PC-3 (cell line): ENCODE data around the gene FAM162A. TPM values are rescaled to one million over a fixed set of nuclear protein-coding genes. Genes with fewer than 3 reads are reported as not detected.

Source experiments
- ATAC-seq: fragments of 200-7000 bp; cut with Tn5 transposase; 2 replicates; pipeline ENCODE4 v1.9.1; 2020; ENCODE audit warnings: mild to moderate bottlenecking, moderate library complexity
- BruUV-seq: library from RNA; stranded (reverse); fragments of 400-500 nt; replicated peaks from 2 replicates; lab custom pipeline; 2021; lab: Mats Ljungman, UMichigan
- CTCF ChIA-PET: fragments of 300-600 bp; sonication (Branson Sonifier 250); formaldehyde crosslinking; loops from one replicate; lab custom pipeline; 2022; ENCODE audit warnings: antibody characterized with exemption; lab: Charles Lee
- POLR2A ChIA-PET: fragments of 300-600 bp; sonication (Branson Sonifier 250); formaldehyde crosslinking; loops from one replicate; lab custom pipeline; 2022; ENCODE audit warnings: antibody characterized with exemption; ENCODE audit not compliant: unreplicated experiment; lab: Charles Lee
- DNase-seq: peaks from one replicate; pipeline ENCODE4 v3.0.0-alpha.2; 2015
- H2AFZ ChIP-seq: fragments of 300-600 bp; sonication (generic); 2 replicates; pipeline ENCODE4 v1.6.0; 2016; ENCODE audit warnings: antibody characterized with exemption, low read length
- H3F3A ChIP-seq: fragments of 300-600 bp; sonication (generic); one replicate; pipeline ENCODE4 v1.6.0; 2017; ENCODE audit warnings: antibody characterized with exemption, low read length, control low read depth, mild to moderate bottlenecking; ENCODE audit not compliant: unreplicated experiment
- H3K27ac ChIP-seq: fragments of 300-600 bp; sonication (generic); 2 replicates; pipeline ENCODE4 v1.5.1; 2016; ENCODE audit warnings: mild to moderate bottlenecking, low read length
- H3K27me3 ChIP-seq: fragments of 300-600 bp; sonication (generic); 2 replicates; pipeline ENCODE4 v1.6.1; 2016; ENCODE audit warnings: low read length, mixed read lengths
- H3K36me3 ChIP-seq: fragments of 300-600 bp; sonication (generic); 2 replicates; pipeline ENCODE4 v1.6.1; 2016; ENCODE audit warnings: low read depth, mixed run types, low read length, mixed read lengths
- H3K4me1 ChIP-seq: fragments of 300-600 bp; sonication (generic); 2 replicates; pipeline ENCODE4 v1.5.1; 2016; ENCODE audit warnings: low read length; ENCODE audit not compliant: insufficient read depth
- H3K4me2 ChIP-seq: fragments of 300-600 bp; sonication (generic); 2 replicates; pipeline ENCODE4 v1.6.0; 2016; ENCODE audit warnings: low read length
- H3K4me3 ChIP-seq: fragments of 300-600 bp; sonication (generic); 2 replicates; pipeline ENCODE4 v1.5.1; 2016; ENCODE audit warnings: mild to moderate bottlenecking, low read length, mixed read lengths
- H3K79me2 ChIP-seq: fragments of 300-600 bp; sonication (generic); 2 replicates; pipeline ENCODE4 v1.6.1; 2017; ENCODE audit warnings: low read length, mixed read lengths
- H3K9ac ChIP-seq: fragments of 300-600 bp; sonication (generic); 2 replicates; pipeline ENCODE4 v1.6.0; 2016; ENCODE audit warnings: mild to moderate bottlenecking, low read length
- H3K9me2 ChIP-seq: fragments of 300-600 bp; sonication (generic); replicated peaks from 2 replicates; pipeline ENCODE4 v1.6.1; 2016; ENCODE audit warnings: mixed run types, low read length, mixed read lengths
- H3K9me3 ChIP-seq: fragments of 300-600 bp; sonication (generic); 2 replicates; pipeline ENCODE4 v1.6.1; 2016; ENCODE audit warnings: low read length, mixed read lengths
- H4K20me1 ChIP-seq: fragments of 300-600 bp; sonication (generic); 2 replicates; pipeline ENCODE4 v1.6.1; 2016; ENCODE audit warnings: low read length, mixed read lengths
- CTCF ChIP-seq: fragments of 300-600 bp; sonication (generic); conservative IDR thresholded peaks from 2 replicates; pipeline ENCODE4 v1.5.1; 2017; ENCODE audit warnings: antibody characterized with exemption, low read depth, mild to moderate bottlenecking, low read length
- EZH2 ChIP-seq: fragments of 300-600 bp; sonication (generic); IDR thresholded peaks from one replicate; pipeline ENCODE4 v1.6.1; 2017; ENCODE audit warnings: antibody characterized with exemption, mild to moderate bottlenecking, low read length; ENCODE audit not compliant: unreplicated experiment
- EZH2phosphoT487 ChIP-seq: fragments of 300-600 bp; sonication (generic); IDR thresholded peaks from 2 replicates; pipeline ENCODE4 v1.6.1; 2018; ENCODE audit warnings: mild to moderate bottlenecking, antibody characterized with exemption, low read length, borderline replicate concordance
- intact Hi-C: fragments of 100-400 bp; cut with micrococcal nuclease; formaldehyde crosslinking; loops from 2 replicates; pipeline ENCODE4 v1.9.0; 2023
- total RNA-seq: library from RNA; depleted of rRNA; stranded (reverse); fragments of >200 nt; gene quantifications from 2 replicates; pipeline ENCODE4 v1.2.3, GENCODE V29; 2014

The FAM162A gene
- total RNA-seq, 1 experiment from 2014 or later, result 126 TPM

GRCh38 chr3:122389197-122389596, 5.2 kb downstream of the FAM162A start:
- H3K9me3 ChIP-seq, result no peaks in the 10 kb centered on the region
- POLR2A ChIA-PET, result no interaction called here
- DNase-seq (no peak), ATAC-seq (no peak)
- TF ChIP-seq CTCF, result no peak
- no peak for TF ChIP-seq EZH2
- TF ChIP-seq EZH2phosphoT487, result no peak
- no peaks in the 10 kb centered on the region for H3K27me3 ChIP-seq
- intact Hi-C loops, result no loop called here
- no peak overlapping the region for H3K4me2 ChIP-seq
- H3K4me1 ChIP-seq, result peaks cover 29% of the 10 kb centered on the region
- no peak overlapping the region for H3K4me3 ChIP-seq
- no TSS peak for BruUV-seq
- peaks cover 55% of the 10 kb centered on the region for H3K79me2 ChIP-seq
- H2AFZ ChIP-seq, result no peak overlapping the region
- no peak overlapping the region for H3K9ac ChIP-seq
- CTCF ChIA-PET, result no interaction called here
- peaks cover 13% of the 10 kb centered on the region; the same call in 1 of the 2 replicates for H3K36me3 ChIP-seq
- H3K27ac ChIP-seq, result no peak overlapping the region
- no peaks in the 10 kb centered on the region for H3F3A ChIP-seq
- H3K9me2 ChIP-seq, result no peaks in the 10 kb centered on the region
- H4K20me1 ChIP-seq, result no peaks in the 10 kb centered on the region

GRCh38 chr3:122389892-122390291, 5.9 kb downstream of the FAM162A start:
- H3K79me2 ChIP-seq, result peaks cover 48% of the 10 kb centered on the region
- no peak overlapping the region for H3K9ac ChIP-seq
- H3K27me3 ChIP-seq, result no peaks in the 10 kb centered on the region
- no peaks in the 10 kb centered on the region for H3K9me2 ChIP-seq
- TF ChIP-seq CTCF (no peak), EZH2 (no peak), EZH2phosphoT487 (no peak)
- no peak overlapping the region for H2AFZ ChIP-seq
- CTCF ChIA-PET, result no interaction called here
- H3K9me3 ChIP-seq, result no peaks in the 10 kb centered on the region
- ATAC-seq, result no peak
- H3F3A ChIP-seq, result no peaks in the 10 kb centered on the region
- H3K4me2 ChIP-seq, result no peak overlapping the region
- peaks cover 16% of the 10 kb centered on the region; the same call in 1 of the 2 replicates for H3K36me3 ChIP-seq
- H3K27ac ChIP-seq, result no peak overlapping the region
- BruUV-seq, result no TSS peak
- POLR2A ChIA-PET, result no interaction called here
- intact Hi-C loops, result loop anchor here (5.0 kb wide), 1 partner anchor 287 kb away; no protein-coding TSS in a partner anchor
- no peaks in the 10 kb centered on the region for H4K20me1 ChIP-seq
- DNase-seq, result no peak
- H3K4me1 ChIP-seq, result peaks cover 29% of the 10 kb centered on the region
- H3K4me3 ChIP-seq, result no peak overlapping the region

- TF ChIP-seq EZH2phosphoT487, result no peak
- no peak for TF ChIP-seq EZH2
- ATAC-seq (no peak), DNase-seq (no peak)
- Histone ChIP-seq H3K36me3 (peaks cover 16% of the 10 kb centered on the region; the same call in 1 of the 2 replicates), H3K9me3 (no peaks in the 10 kb centered on the region), H2AFZ (no peak overlapping the region), H3K9ac (no peak overlapping the region), H3K79me2 (peaks cover 40% of the 10 kb centered on the region), H3K4me3 (no peak overlapping the region), H3K9me2 (no peaks in the 10 kb centered on the region), H3K27me3 (no peaks in the 10 kb centered on the region), H4K20me1 (no peaks in the 10 kb centered on the region), H3K27ac (no peak overlapping the region), H3F3A (no peaks in the 10 kb centered on the region), H3K4me2 (no peak overlapping the region), H3K4me1 (peaks cover 23% of the 10 kb centered on the region)
- ChIA-PET POLR2A (no interaction called here), CTCF (no interaction called here)
- intact Hi-C loops, result loop anchor here (5.0 kb wide), 1 partner anchor 287 kb away; no protein-coding TSS in a partner anchor
- BruUV-seq, result no TSS peak
These were observed 6.7 kb downstream of the FAM162A start for GRCh38 chr3:122390665-122391064.
